NOMO-1 treated with dmso at 0.1 percent for 144 hours (cell line): ENCODE results near the gene BCL2L2.

Source experiments
- DNase-seq: peaks from one replicate; lab custom pipeline; 2025; ENCODE audit not compliant: unreplicated experiment; lab: John Stamatoyannopoulos, UW

The BCL2L2 gene

GRCh38 chr14:23355871-23356435 lies 49.3 kb downstream of the BCL2L2 start:
- DNase-seq: no peak

- DNase-seq: no peak
These were observed 50.0 kb downstream of the BCL2L2 start for GRCh38 chr14:23356662-23357061.

GRCh38 chr14:23357261-23357660 lies 50.6 kb downstream of the BCL2L2 start:
- DNase-seq: no peak

- no peak for DNase-seq
These were observed 51.4 kb downstream of the BCL2L2 start for GRCh38 chr14:23358042-23358441.

- no peak for DNase-seq
These were observed 52.0 kb downstream of the BCL2L2 start for GRCh38 chr14:23358553-23359166.

GRCh38 chr14:23359167-23359626 lies 52.6 kb downstream of the BCL2L2 start:
- DNase-seq: no peak

GRCh38 chr14:23359722-23360447 lies 53.3 kb downstream of the BCL2L2 start:
- no peak for DNase-seq

- DNase-seq: no peak
These were observed 53.9 kb downstream of the BCL2L2 start for GRCh38 chr14:23360496-23360895.

- no peak for DNase-seq
These were observed 54.7 kb downstream of the BCL2L2 start for GRCh38 chr14:23361320-23361719.
